ENCODE results near the gene ACTL8.

The ACTL8 gene

DNA sequence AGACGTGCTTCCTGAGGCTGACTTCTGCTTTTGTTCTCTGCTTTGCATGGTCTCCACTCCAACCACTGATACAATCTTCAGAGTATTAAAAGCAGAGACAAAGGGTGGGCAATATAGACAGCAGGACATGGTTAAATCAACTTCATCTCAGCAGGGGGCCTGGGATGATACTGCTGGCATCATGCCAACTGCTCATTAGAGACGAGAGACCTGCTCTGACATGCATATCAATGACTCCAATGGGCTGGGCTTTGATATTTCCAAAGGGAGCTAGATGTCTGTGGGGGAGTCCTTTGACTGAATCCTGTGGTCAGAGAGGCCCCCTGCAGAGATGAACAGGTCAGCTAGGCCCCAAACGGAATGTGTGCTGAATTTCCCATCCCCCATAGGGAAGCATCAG lies 106.6 kb downstream of the ACTL8 start:
- DNase-seq (ENCODE audit: extremely low read depth, low read depth) = no peak
- H3K4me3 ChIP-seq (replicated peaks; ENCODE audit: low read depth, low read length) = no peak overlapping the region
- TF ChIP-seq, protein P1, sequence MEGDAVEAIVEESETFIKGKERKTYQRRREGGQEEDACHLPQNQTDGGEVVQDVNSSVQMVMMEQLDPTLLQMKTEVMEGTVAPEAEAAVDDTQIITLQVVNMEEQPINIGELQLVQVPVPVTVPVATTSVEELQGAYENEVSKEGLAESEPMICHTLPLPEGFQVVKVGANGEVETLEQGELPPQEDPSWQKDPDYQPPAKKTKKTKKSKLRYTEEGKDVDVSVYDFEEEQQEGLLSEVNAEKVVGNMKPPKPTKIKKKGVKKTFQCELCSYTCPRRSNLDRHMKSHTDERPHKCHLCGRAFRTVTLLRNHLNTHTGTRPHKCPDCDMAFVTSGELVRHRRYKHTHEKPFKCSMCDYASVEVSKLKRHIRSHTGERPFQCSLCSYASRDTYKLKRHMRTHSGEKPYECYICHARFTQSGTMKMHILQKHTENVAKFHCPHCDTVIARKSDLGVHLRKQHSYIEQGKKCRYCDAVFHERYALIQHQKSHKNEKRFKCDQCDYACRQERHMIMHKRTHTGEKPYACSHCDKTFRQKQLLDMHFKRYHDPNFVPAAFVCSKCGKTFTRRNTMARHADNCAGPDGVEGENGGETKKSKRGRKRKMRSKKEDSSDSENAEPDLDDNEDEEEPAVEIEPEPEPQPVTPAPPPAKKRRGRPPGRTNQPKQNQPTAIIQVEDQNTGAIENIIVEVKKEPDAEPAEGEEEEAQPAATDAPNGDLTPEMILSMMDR (IDR thresholded peaks at IDR 0.05; ENCODE audit: low read depth, low read length, missing control alignments) = no peak

DNA sequence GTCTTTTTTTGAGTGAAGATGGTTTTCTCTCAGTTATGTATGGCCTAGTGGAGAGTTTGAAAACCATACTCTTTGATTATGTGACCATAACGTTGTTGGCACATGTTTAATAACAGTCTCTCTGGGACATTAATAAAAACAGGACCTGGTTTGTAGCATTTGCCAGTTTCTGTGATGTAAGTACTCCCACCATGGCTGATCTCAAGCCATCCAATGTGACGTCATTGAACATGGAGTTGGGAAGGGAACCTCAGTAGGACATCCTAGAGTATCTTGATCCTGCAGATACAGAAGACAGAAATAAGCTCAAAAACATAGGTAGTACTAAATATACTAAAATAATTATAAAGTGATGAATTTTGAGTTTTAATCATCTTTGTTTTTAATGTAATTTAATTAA lies 107.0 kb downstream of the ACTL8 start:
- TF ChIP-seq, protein P1 (IDR thresholded peaks at IDR 0.05; ENCODE audit: low read depth, low read length, missing control alignments) = no peak
- DNase-seq (ENCODE audit: extremely low read depth, low read depth) = no peak
- no peak overlapping the region for H3K4me3 ChIP-seq (replicated peaks; ENCODE audit: low read depth, low read length)

DNA sequence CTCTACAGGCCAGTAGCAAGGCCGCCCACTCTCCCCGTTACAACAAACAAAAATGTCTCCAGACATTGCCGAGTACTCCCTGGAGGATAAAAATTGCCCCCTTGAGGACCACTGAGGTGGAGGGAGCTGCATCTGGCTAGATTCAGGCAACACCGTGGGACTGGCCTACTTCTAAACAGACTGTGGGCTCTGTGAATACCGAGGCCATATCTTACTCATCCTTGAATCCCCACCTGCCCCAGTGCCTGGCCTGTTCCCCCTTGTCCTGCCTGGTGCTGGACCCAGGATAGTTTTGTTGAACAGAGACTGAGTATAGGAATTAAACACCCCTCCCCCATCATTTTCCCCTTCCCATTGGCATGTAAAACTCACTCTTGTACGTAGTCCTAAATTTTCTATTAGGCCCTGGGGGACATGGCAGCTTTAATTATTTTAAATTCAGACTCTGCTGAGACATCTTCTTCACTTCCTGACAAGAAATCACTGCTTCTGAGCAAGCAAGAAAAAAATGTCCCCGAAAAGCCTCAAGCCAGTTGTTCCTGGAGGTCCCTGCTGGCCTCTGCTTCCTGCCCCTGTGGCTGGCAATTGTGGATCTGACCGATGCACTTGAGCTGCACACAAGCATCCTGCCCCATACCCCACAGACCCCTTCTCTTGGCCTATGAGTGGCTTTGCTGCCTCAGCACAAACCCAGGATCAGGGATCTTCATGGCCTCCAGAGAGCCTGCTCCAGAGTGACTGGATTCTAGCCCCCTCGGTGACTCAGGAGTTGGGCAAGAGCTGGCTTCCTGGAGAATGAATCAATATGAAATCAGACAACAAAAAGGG lies 111.0 kb downstream of the ACTL8 start:
- H3K4me3 ChIP-seq (replicated peaks; ENCODE audit: low read depth, low read length) = no peak overlapping the region
- no peak for DNase-seq (ENCODE audit: extremely low read depth, low read depth)
- TF ChIP-seq, protein P1 (IDR thresholded peaks at IDR 0.05; ENCODE audit: low read depth, low read length, missing control alignments) = no peak

DNA sequence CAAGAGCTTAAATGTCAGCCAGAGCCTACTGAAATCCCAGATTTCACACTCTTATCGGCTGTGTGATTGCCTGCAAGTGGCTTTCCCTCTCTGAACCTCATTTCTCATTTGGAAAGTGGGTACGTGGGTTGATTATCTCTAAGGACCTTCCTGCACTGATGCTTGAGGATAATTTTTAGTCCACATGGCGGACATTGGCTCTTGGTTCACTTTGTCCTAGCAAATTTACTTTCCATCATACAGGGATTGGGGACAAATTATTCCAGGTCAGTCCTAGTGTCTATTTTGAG lies 111.6 kb downstream of the ACTL8 start:
- H3K4me3 ChIP-seq (replicated peaks; ENCODE audit: low read depth, low read length) = no peak overlapping the region
- no peak for DNase-seq (ENCODE audit: extremely low read depth, low read depth)
- TF ChIP-seq, protein P1 (IDR thresholded peaks at IDR 0.05; ENCODE audit: low read depth, low read length, missing control alignments) = no peak

DNA sequence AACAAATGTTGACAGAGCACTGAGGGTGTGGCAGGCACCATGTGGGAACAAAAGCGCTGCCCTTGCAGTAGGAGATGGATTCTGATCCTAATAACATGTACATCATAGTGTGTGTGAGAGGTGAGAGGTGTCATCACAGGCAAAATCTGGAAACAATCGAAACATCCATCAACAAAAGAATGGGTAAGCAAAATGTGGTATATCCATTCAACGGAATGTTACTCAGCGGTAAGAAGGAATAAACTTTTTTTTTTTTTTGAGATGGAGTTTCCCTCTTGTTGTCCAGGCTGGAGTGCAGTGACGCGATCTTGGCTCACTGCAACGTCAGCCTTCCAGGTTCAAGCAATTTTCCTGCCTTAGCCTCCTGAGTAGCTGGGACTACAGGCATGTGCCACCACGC lies 112.3 kb downstream of the ACTL8 start:
- DNase-seq (ENCODE audit: extremely low read depth, low read depth) = no peak
- no peak overlapping the region for H3K4me3 ChIP-seq (replicated peaks; ENCODE audit: low read depth, low read length)
- TF ChIP-seq, protein P1 (IDR thresholded peaks at IDR 0.05; ENCODE audit: low read depth, low read length, missing control alignments) = no peak

DNA sequence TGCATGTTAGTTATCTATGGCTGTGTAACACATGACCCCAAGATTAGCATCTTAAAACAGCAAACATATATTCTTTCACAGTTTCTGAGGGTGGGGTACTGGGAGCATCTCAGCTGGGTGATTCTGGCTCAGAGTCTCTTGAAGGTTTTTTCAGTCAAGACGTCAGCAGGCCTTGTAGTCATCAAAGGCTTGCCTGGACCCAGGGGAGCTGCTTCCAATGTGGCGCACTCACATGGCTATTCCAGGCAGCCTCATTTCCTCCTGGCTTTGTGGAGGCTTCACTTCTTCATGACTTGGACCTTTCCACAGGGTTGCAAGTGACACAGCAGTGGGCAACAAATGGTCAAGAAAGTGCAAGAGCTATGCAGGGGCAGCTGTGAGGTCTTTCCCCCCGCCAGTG lies 114.7 kb downstream of the ACTL8 start:
- H3K4me3 ChIP-seq (replicated peaks; ENCODE audit: low read depth, low read length) = no peak overlapping the region
- TF ChIP-seq, protein P1 (IDR thresholded peaks at IDR 0.05; ENCODE audit: low read depth, low read length, missing control alignments) = no peak
- no peak for DNase-seq (ENCODE audit: extremely low read depth, low read depth)

DNA sequence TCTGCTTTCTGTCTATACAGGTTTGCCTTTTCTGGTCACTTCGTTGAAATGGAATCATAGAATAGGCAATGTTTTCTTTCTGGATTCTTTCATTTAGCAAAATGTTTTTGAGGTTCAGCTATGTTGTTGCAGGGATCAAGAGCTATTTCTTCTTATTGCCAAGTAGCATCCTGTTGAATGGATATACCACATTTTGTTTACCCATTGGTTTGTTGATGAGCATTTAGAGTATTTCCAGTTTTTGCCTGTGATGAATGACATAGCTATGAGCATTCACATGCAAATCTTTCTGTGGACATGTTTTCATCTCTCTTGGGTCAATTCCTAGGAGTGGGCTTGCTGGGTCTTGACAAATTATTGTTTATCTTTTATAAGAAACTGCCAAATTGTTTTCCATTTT lies 115.5 kb downstream of the ACTL8 start:
- no peak overlapping the region for H3K4me3 ChIP-seq (replicated peaks; ENCODE audit: low read depth, low read length)
- DNase-seq (ENCODE audit: extremely low read depth, low read depth) = no peak
- TF ChIP-seq, protein P1 (IDR thresholded peaks at IDR 0.05; ENCODE audit: low read depth, low read length, missing control alignments) = no peak

All from HFF-Myc (cell line).